ENCODE measurements around the gene LRRC73.
"Not testable (repeated sequence)": the region's sequence is repeated elsewhere in the genome, so short reads cannot be mapped to it uniquely, and the experiment has no call there.

LRRC73 gene

GRCh38 chr6:43499028-43499815 is 10.9 kb downstream of the LRRC73 start:
- peaks cover 65% of the 10 kb centered on the region for H3K36me3 ChIP-seq (ENCODE audit: control insufficient read depth, insufficient read depth, low read length)

DNA sequence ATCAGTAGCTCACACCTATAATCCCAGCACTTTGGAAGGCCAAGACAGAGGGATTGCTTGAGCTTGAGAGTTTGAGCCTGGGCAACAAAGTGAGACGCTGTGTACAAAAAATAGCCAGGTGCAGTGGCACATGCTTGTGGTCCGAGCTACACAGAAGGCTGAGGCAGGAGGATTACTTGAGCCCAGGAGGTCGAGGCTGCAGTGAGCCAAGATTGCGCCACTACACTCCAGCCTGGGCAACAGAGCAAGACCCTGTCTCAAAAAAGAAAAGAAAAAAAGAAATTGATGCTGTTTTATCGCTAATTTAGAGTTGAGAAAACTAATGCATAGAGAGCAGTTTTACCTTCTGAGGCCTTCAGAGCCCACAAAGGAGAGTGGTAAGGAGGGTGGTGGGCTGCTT is 11.9 kb downstream of the LRRC73 start:
- not testable (repeated sequence) for H3K9me3 ChIP-seq (ENCODE audit: control insufficient read depth, low read length); H3K27ac ChIP-seq (ENCODE audit: low read depth, low read length, severe bottlenecking); H3K4me3 ChIP-seq (ENCODE audit: extremely low read depth, insufficient read depth, low read length, poor library complexity, severe bottlenecking)
- Histone ChIP-seq H3K4me1 (ENCODE audit: control insufficient read depth, insufficient read depth, low read length, poor library complexity, severe bottlenecking) (peaks cover 41% of the 10 kb centered on the region), H3K36me3 (ENCODE audit: control insufficient read depth, insufficient read depth, low read length) (peaks cover 59% of the 10 kb centered on the region)
- WGBS, 2 experiments (ENCODE audit: insufficient coverage in 2 of 2) = 94 to 95% methylated on average over 4 to 5 of the region's 5 CpGs

More at GRCh38 chr6:43499028-43499815, 10.9 kb downstream of the LRRC73 start:
- no peak overlapping the region for H3K27ac ChIP-seq (ENCODE audit: low read depth, low read length, severe bottlenecking)
- WGBS, 2 experiments (ENCODE audit: insufficient coverage in 2 of 2) = 96% methylated on average over 12 of the region's 12 CpGs
- H3K4me1 ChIP-seq (ENCODE audit: control insufficient read depth, insufficient read depth, low read length, poor library complexity, severe bottlenecking) = peaks cover 32% of the 10 kb centered on the region
- H3K4me3 ChIP-seq (ENCODE audit: extremely low read depth, insufficient read depth, low read length, poor library complexity, severe bottlenecking) = no peak overlapping the region
- H3K9me3 ChIP-seq (ENCODE audit: control insufficient read depth, low read length) = no peaks in the 10 kb centered on the region

- WGBS, 2 experiments (ENCODE audit: insufficient coverage in 2 of 2) = 91 to 100% methylated on average over 4 to 8 of the region's 12 CpGs
- Histone ChIP-seq H3K27ac (ENCODE audit: low read depth, low read length, severe bottlenecking) (no peak overlapping the region), H3K36me3 (ENCODE audit: control insufficient read depth, insufficient read depth, low read length) (peaks cover 54% of the 10 kb centered on the region), H3K4me1 (ENCODE audit: control insufficient read depth, insufficient read depth, low read length, poor library complexity, severe bottlenecking) (peaks cover 47% of the 10 kb centered on the region), H3K4me3 (ENCODE audit: extremely low read depth, insufficient read depth, low read length, poor library complexity, severe bottlenecking) (no peak overlapping the region), H3K9me3 (ENCODE audit: control insufficient read depth, low read length) (no peaks in the 10 kb centered on the region)
Measured at GRCh38 chr6:43497689-43498088, 12.5 kb downstream of the LRRC73 start.

DNA sequence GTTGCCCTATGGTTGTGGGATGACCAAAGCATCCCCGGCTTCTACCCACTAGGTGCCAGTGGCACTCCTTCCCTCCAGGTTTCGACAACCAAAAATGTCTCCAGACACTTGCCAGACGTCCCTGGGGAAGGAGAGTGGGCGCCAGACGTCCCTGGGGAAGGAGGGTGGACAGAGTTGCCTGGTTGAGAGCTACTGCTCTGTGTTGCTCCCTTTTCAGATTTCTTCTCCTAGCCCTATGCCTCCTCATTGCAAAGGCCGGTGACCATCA is 13.1 kb downstream of the LRRC73 start:
- H3K4me3 ChIP-seq (ENCODE audit: extremely low read depth, insufficient read depth, low read length, poor library complexity, severe bottlenecking) = no peak overlapping the region
- 79 to 94% methylated on average over 5 to 6 of the region's 6 CpGs for WGBS, 2 experiments (ENCODE audit: insufficient coverage in 2 of 2)
- H3K36me3 ChIP-seq (ENCODE audit: control insufficient read depth, insufficient read depth, low read length) = peaks cover 48% of the 10 kb centered on the region
- H3K9me3 ChIP-seq (ENCODE audit: control insufficient read depth, low read length) = no peaks in the 10 kb centered on the region
- no peak overlapping the region for H3K27ac ChIP-seq (ENCODE audit: low read depth, low read length, severe bottlenecking)
- H3K4me1 ChIP-seq (ENCODE audit: control insufficient read depth, insufficient read depth, low read length, poor library complexity, severe bottlenecking) = peaks cover 47% of the 10 kb centered on the region

DNA sequence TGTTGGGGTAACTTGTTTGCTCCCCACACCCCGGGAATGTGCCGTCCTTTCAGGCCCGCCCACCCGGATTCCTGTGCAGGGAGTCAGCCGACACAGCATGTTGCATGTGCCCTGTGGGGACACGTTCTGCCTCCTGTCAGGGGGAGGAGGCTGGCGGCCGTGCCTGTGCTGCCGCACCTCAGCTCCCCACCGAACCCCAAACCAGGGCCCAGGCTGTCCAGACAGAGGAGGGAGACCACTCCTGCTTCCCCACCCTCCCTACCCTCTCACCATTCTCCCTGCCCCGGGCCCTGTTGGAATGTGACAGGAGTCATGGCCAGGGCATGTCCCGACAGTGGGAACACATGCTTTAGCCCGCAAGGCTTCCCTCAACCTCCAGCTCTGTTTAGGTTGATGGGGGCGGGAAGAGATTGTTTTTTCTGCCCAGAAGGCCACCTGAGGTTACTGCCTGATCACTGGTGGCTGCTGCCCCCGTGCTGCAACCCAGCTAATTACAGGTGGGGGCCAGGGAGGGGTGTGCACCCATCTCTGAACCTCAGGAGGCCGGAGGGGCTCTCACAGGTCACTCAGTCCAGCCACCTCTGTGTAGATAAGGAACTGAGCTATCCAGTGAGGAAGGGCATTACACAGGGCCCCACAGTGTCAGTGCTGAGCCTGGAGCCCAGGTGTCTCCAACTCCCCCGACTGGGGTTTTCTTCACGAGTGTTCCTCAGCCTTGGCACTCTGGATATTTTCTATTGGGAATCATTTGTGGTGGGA is 13.6 kb downstream of the LRRC73 start:
- 52 to 62% methylated on average over 8 to 13 of the region's 18 CpGs for WGBS, 2 experiments (ENCODE audit: insufficient coverage in 2 of 2)
- no peak overlapping the region for H3K4me3 ChIP-seq (ENCODE audit: extremely low read depth, insufficient read depth, low read length, poor library complexity, severe bottlenecking)
- H3K4me1 ChIP-seq (ENCODE audit: control insufficient read depth, insufficient read depth, low read length, poor library complexity, severe bottlenecking) = peaks cover 47% of the 10 kb centered on the region
- H3K36me3 ChIP-seq (ENCODE audit: control insufficient read depth, insufficient read depth, low read length) = peaks cover 46% of the 10 kb centered on the region
- H3K27ac ChIP-seq (ENCODE audit: low read depth, low read length, severe bottlenecking) = peak overlapping the region; percentile 45
- H3K9me3 ChIP-seq (ENCODE audit: control insufficient read depth, low read length) = no peaks in the 10 kb centered on the region

GRCh38 chr6:43495409-43495941 is 14.7 kb downstream of the LRRC73 start:
- Histone ChIP-seq H3K4me1 (ENCODE audit: control insufficient read depth, insufficient read depth, low read length, poor library complexity, severe bottlenecking) (peaks cover 47% of the 10 kb centered on the region), H3K27ac (ENCODE audit: low read depth, low read length, severe bottlenecking) (peak overlapping the region; percentile 45), H3K36me3 (ENCODE audit: control insufficient read depth, insufficient read depth, low read length) (peaks cover 35% of the 10 kb centered on the region), H3K9me3 (ENCODE audit: control insufficient read depth, low read length) (no peaks in the 10 kb centered on the region), H3K4me3 (ENCODE audit: extremely low read depth, insufficient read depth, low read length, poor library complexity, severe bottlenecking) (no peak overlapping the region)
- WGBS, 2 experiments (ENCODE audit: insufficient coverage in 2 of 2) = 79 to 92% methylated on average over 2 to 3 of the region's 4 CpGs

DNA sequence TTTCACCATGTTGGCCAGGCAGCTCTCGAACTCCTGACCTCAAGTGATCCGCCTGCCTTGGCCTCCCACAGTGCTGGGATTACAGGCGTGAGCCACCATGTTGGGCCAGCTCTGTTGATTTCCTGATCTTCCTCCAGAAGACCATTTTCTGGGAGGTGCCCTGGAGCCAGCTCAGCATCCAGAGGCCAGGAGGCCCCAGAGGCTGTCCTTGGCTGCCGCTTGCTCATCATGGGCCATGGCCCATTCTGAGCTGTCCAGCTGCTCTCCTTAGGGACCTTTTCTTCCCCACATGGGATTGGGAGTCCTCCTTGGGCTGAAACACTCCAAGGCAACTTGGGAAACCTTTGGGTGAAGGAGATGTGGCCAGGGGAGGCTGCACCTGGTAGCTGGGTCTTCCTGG is 15.4 kb downstream of the LRRC73 start:
- H3K4me3 ChIP-seq (ENCODE audit: extremely low read depth, insufficient read depth, low read length, poor library complexity, severe bottlenecking) = no peak overlapping the region
- no peak overlapping the region for H3K27ac ChIP-seq (ENCODE audit: low read depth, low read length, severe bottlenecking)
- H3K9me3 ChIP-seq (ENCODE audit: control insufficient read depth, low read length) = no peaks in the 10 kb centered on the region
- H3K36me3 ChIP-seq (ENCODE audit: control insufficient read depth, insufficient read depth, low read length) = peaks cover 29% of the 10 kb centered on the region
- 79 to 98% methylated on average over 2 to 4 of the region's 4 CpGs for WGBS, 2 experiments (ENCODE audit: insufficient coverage in 2 of 2)
- peaks cover 47% of the 10 kb centered on the region for H3K4me1 ChIP-seq (ENCODE audit: control insufficient read depth, insufficient read depth, low read length, poor library complexity, severe bottlenecking)

GRCh38 chr6:43494321-43494720 is 15.8 kb downstream of the LRRC73 start:
- Histone ChIP-seq H3K9me3 (ENCODE audit: control insufficient read depth, low read length) (no peaks in the 10 kb centered on the region), H3K4me1 (ENCODE audit: control insufficient read depth, insufficient read depth, low read length, poor library complexity, severe bottlenecking) (peaks cover 47% of the 10 kb centered on the region), H3K4me3 (ENCODE audit: extremely low read depth, insufficient read depth, low read length, poor library complexity, severe bottlenecking) (no peak overlapping the region), H3K27ac (ENCODE audit: low read depth, low read length, severe bottlenecking) (peak overlapping the region; percentile 55), H3K36me3 (ENCODE audit: control insufficient read depth, insufficient read depth, low read length) (peaks cover 24% of the 10 kb centered on the region)
- WGBS, 2 experiments (ENCODE audit: insufficient coverage in 2 of 2) = 89 to 100% methylated on average over 2 to 4 of the region's 6 CpGs

GRCh38 chr6:43493833-43494232 is 16.3 kb downstream of the LRRC73 start:
- peak overlapping the region; percentile 55 for H3K27ac ChIP-seq (ENCODE audit: low read depth, low read length, severe bottlenecking)
- H3K9me3 ChIP-seq (ENCODE audit: control insufficient read depth, low read length) = no peaks in the 10 kb centered on the region
- peaks cover 23% of the 10 kb centered on the region for H3K36me3 ChIP-seq (ENCODE audit: control insufficient read depth, insufficient read depth, low read length)
- H3K4me3 ChIP-seq (ENCODE audit: extremely low read depth, insufficient read depth, low read length, poor library complexity, severe bottlenecking) = no peak overlapping the region
- 90 to 91% methylated on average over 2 to 4 of the region's 7 CpGs for WGBS, 2 experiments (ENCODE audit: insufficient coverage in 2 of 2)
- H3K4me1 ChIP-seq (ENCODE audit: control insufficient read depth, insufficient read depth, low read length, poor library complexity, severe bottlenecking) = peaks cover 50% of the 10 kb centered on the region

GRCh38 chr6:43493230-43493629 is 16.9 kb downstream of the LRRC73 start:
- no peak overlapping the region for H3K27ac ChIP-seq (ENCODE audit: low read depth, low read length, severe bottlenecking)
- H3K36me3 ChIP-seq (ENCODE audit: control insufficient read depth, insufficient read depth, low read length) = peaks cover 17% of the 10 kb centered on the region
- H3K4me1 ChIP-seq (ENCODE audit: control insufficient read depth, insufficient read depth, low read length, poor library complexity, severe bottlenecking) = peaks cover 54% of the 10 kb centered on the region
- 92 to 100% methylated on average over 1 to 2 of the region's 2 CpGs for WGBS, 2 experiments (ENCODE audit: insufficient coverage in 2 of 2)
- H3K9me3 ChIP-seq (ENCODE audit: control insufficient read depth, low read length) = no peaks in the 10 kb centered on the region
- no peak overlapping the region for H3K4me3 ChIP-seq (ENCODE audit: extremely low read depth, insufficient read depth, low read length, poor library complexity, severe bottlenecking)

DNA sequence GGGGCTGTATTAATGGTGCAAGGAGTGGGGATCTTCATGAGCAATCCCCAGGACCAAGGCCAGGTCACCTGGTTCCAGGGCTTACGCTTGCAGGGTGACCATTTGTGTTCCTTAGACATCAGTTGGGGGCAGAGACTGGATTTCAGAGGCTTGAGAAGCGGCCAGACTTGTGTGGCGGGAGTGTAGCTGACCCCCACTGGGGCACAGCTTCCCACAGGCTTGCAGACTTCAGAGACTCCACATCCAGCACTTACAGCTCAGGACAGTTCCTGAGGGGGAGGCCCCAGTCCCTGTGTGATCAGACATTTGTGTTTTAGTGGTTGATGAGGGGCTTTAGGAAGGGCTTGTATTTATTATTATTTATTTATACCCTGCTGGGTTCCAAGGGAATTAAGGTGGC is 17.5 kb downstream of the LRRC73 start:
- peaks cover 54% of the 10 kb centered on the region for H3K4me1 ChIP-seq (ENCODE audit: control insufficient read depth, insufficient read depth, low read length, poor library complexity, severe bottlenecking)
- no peak overlapping the region for H3K27ac ChIP-seq (ENCODE audit: low read depth, low read length, severe bottlenecking)
- 80 to 100% methylated on average over 3 of the region's 3 CpGs for WGBS, 2 experiments (ENCODE audit: insufficient coverage in 2 of 2)
- no peaks in the 10 kb centered on the region for H3K9me3 ChIP-seq (ENCODE audit: control insufficient read depth, low read length)
- peaks cover 12% of the 10 kb centered on the region for H3K36me3 ChIP-seq (ENCODE audit: control insufficient read depth, insufficient read depth, low read length)
- no peak overlapping the region for H3K4me3 ChIP-seq (ENCODE audit: extremely low read depth, insufficient read depth, low read length, poor library complexity, severe bottlenecking)
